Activated CD4-positive, alpha-beta memory T cell treated with anti-CD3 and anti-CD28 coated beads, Interleukin-2, amount 10 ng/mL, durations not matched to agents 7 days and 5 days (primary cell): ENCODE measurements around the gene MYH16. TPM values are rescaled to one million over a fixed set of nuclear protein-coding genes. Genes with fewer than 3 reads are reported as not detected.
A peak's percentile ranks its signal among the peaks of the same experiment; 100 is the strongest.
"Not testable (repeated sequence)": the region's sequence is repeated elsewhere in the genome, so short reads cannot be mapped to it uniquely, and the experiment has no call there.

Experiments
- CTCF ChIA-PET: fragments of 350-600 bp; sonication (Branson Sonifier 250); formaldehyde crosslinking; loops from one replicate; lab custom pipeline; 2021; ENCODE audit warnings: antibody characterized with exemption, inconsistent platforms; lab: Charles Lee
- POLR2A ChIA-PET: fragments of 350-600 bp; sonication (Branson Sonifier 250); formaldehyde crosslinking; loops from one replicate; lab custom pipeline; 2021; ENCODE audit warnings: antibody characterized with exemption; lab: Charles Lee
- DNase-seq: peaks from one replicate; pipeline ENCODE4 v3.0.0-alpha.2; 2020
- H3K27ac Mint-ChIP-seq: one replicate; pipeline ENCODE4 v1.8.0; 2021; ENCODE audit warnings: mild to moderate bottlenecking, mixed read lengths
- H3K27me3 Mint-ChIP-seq: one replicate; pipeline ENCODE4 v1.8.0; 2021; ENCODE audit warnings: mixed read lengths
- H3K36me3 Mint-ChIP-seq: one replicate; pipeline ENCODE4 v1.8.0; 2021; ENCODE audit warnings: low read depth, mixed read lengths
- H3K4me1 Mint-ChIP-seq: one replicate; pipeline ENCODE4 v1.8.0; 2021; ENCODE audit warnings: mixed read lengths
- H3K4me3 Mint-ChIP-seq: one replicate; pipeline ENCODE4 v1.8.0; 2021; ENCODE audit warnings: mild to moderate bottlenecking, mixed read lengths
- H3K9me3 Mint-ChIP-seq: one replicate; pipeline ENCODE4 v1.8.0; 2021; ENCODE audit warnings: mixed read lengths
- total RNA-seq, 2 experiments: library from RNA; stranded (reverse); gene quantifications; one replicate each; pipeline ENCODE4 v1.2.3, GENCODE V29; 2021

The MYH16 gene
- total RNA-seq, 2 experiments from 2014 or later: not detected

- no peak overlapping the region for H3K4me3 Mint-ChIP-seq
- CTCF ChIA-PET: no interaction called here
- DNase-seq: no peak
These were observed 4.6 kb upstream of the MYH16 start for GRCh38 chr7:99267841-99268576.

DNA sequence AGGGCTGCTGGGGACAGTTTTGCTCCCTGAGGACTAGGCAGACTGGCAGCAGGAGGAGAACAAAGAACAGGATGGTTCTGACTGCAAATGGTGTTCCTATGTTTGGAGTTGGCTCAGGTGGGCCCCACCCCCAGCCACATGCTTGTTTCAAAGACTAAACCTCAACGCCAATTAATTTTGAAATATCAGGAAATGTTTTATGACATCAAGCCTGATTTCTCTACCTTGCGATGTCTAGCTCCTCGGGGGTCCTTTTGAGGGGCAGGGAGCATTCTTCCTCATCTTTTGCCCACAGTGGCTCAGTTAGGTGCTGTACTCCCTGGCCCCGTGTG lies 4.1 kb upstream of the MYH16 start:
- no peaks in the 10 kb centered on the region for H3K9me3 Mint-ChIP-seq
- DNase-seq: no peak
- H3K27me3 Mint-ChIP-seq: peaks cover 11% of the 10 kb centered on the region
- H3K36me3 Mint-ChIP-seq: no peaks in the 10 kb centered on the region
- POLR2A ChIA-PET: no interaction called here
- no peak overlapping the region for H3K4me3 Mint-ChIP-seq
- H3K4me1 Mint-ChIP-seq: peaks cover 11% of the 10 kb centered on the region
- H3K27ac Mint-ChIP-seq: no peak overlapping the region
- CTCF ChIA-PET: no interaction called here

More at GRCh38 chr7:99267841-99268576, 4.6 kb upstream of the MYH16 start:
- peaks cover 6% of the 10 kb centered on the region for H3K4me1 Mint-ChIP-seq
- H3K27ac Mint-ChIP-seq: no peak overlapping the region
- H3K27me3 Mint-ChIP-seq: peaks cover 14% of the 10 kb centered on the region
- no peaks in the 10 kb centered on the region for H3K36me3 Mint-ChIP-seq
- POLR2A ChIA-PET: no interaction called here
- H3K9me3 Mint-ChIP-seq: no peaks in the 10 kb centered on the region

DNA sequence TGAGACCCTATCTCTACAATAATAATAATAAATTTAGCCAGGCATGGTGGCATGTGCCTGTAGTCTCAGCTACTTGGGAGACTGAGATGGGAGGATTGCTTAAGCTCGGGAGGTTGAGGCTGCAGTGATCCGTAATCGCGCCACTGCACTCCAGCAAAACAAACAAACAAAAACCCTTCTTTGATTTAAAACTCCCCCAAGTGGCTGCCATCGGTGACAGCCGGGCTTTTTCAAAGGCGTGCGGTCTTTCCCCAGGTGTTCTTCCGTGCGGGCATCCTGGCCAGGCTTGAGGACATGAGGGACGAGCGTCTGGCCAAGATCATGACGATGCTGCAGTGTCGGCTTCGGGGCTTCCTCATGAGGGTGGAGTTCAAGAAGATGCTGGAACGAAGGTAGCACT lies 1.9 kb upstream of the MYH16 start:
- peaks cover 4% of the 10 kb centered on the region for H3K27me3 Mint-ChIP-seq
- CTCF ChIA-PET: interaction anchor here (1.4 kb wide), 1 partner anchor 10 kb away, joined by 3 read pairs; no protein-coding TSS in a partner anchor
- POLR2A ChIA-PET: no interaction called here
- H3K9me3 Mint-ChIP-seq: no peaks in the 10 kb centered on the region
- H3K4me3 Mint-ChIP-seq: no peak overlapping the region
- H3K27ac Mint-ChIP-seq: no peak overlapping the region
- H3K36me3 Mint-ChIP-seq: no peaks in the 10 kb centered on the region
- peaks cover 26% of the 10 kb centered on the region for H3K4me1 Mint-ChIP-seq
- no peak for DNase-seq

GRCh38 chr7:99273561-99273960 lies 922 bp downstream of the MYH16 start:
- H3K4me3 Mint-ChIP-seq, DNase-seq, H3K27me3 Mint-ChIP-seq, H3K9me3 Mint-ChIP-seq, H3K36me3 Mint-ChIP-seq: not testable (repeated sequence)
- Mint-ChIP-seq H3K27ac (peak overlapping the region; percentile 80), H3K4me1 (peaks cover 26% of the 10 kb centered on the region)
- POLR2A ChIA-PET: interaction anchor here (1.3 kb wide), 1 partner anchor 11 kb away, joined by 4 read pairs; no protein-coding TSS in a partner anchor
- CTCF ChIA-PET: interaction anchor here (0.6 kb wide), 2 partner anchors 38 to 65 kb away, joined by 3 read pairs; no protein-coding TSS in a partner anchor

DNA sequence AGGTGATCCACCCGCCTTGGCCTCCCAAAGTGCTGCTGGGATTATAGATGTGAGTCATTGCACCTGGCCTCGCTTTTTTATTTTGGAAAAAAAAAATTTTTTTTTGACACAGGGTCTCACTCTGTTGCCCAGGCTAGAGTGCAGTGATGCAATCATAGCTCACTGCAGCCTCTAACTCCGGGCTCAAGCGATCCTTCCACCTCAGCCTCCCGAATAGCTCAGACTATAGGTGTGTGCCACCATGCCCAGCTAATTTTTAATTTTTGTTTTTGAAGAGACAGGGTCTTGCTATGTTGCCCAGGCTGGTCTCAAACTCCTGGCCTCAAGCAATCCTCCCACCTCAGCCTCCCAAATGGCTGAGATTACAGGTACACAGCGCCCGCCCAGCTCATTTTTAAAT lies 2.3 kb downstream of the MYH16 start:
- not testable (repeated sequence) for H3K36me3 Mint-ChIP-seq, H3K27me3 Mint-ChIP-seq, H3K4me3 Mint-ChIP-seq, H3K27ac Mint-ChIP-seq, H3K9me3 Mint-ChIP-seq, DNase-seq
- H3K4me1 Mint-ChIP-seq: peaks cover 26% of the 10 kb centered on the region
- ChIA-PET POLR2A (interaction anchor here (1.0 kb wide), 1 partner anchor 50 kb away, joined by 4 read pairs; the partner anchor contains the start of gene ARPC1A), CTCF (interaction anchor here (0.5 to 1.6 kb wide), 3 partner anchors 19 to 63 kb away, joined by 3 to 8 read pairs (median 3); no protein-coding TSS in a partner anchor)

- H3K4me3 Mint-ChIP-seq: no peak overlapping the region
- ChIA-PET POLR2A (no interaction called here), CTCF (interaction anchor here (1.6 kb wide), 1 partner anchor 39 kb away, joined by 8 read pairs; no protein-coding TSS in a partner anchor)
- no peaks in the 10 kb centered on the region for H3K9me3 Mint-ChIP-seq
- no peaks in the 10 kb centered on the region for H3K27me3 Mint-ChIP-seq
- peaks cover 26% of the 10 kb centered on the region for H3K4me1 Mint-ChIP-seq
- DNase-seq: no peak
- no peak overlapping the region for H3K27ac Mint-ChIP-seq
- H3K36me3 Mint-ChIP-seq: no peaks in the 10 kb centered on the region
These were observed 2.9 kb downstream of the MYH16 start for GRCh38 chr7:99275496-99275895.

- Mint-ChIP-seq H3K27me3 (no peaks in the 10 kb centered on the region), H3K9me3 (no peaks in the 10 kb centered on the region), H3K27ac (no peak overlapping the region), H3K4me3 (no peak overlapping the region), H3K4me1 (peaks cover 18% of the 10 kb centered on the region), H3K36me3 (no peaks in the 10 kb centered on the region)
- ChIA-PET POLR2A (no interaction called here), CTCF (no interaction called here)
- no peak for DNase-seq
These were observed 5.5 kb downstream of the MYH16 start for GRCh38 chr7:99278180-99278579.

DNA sequence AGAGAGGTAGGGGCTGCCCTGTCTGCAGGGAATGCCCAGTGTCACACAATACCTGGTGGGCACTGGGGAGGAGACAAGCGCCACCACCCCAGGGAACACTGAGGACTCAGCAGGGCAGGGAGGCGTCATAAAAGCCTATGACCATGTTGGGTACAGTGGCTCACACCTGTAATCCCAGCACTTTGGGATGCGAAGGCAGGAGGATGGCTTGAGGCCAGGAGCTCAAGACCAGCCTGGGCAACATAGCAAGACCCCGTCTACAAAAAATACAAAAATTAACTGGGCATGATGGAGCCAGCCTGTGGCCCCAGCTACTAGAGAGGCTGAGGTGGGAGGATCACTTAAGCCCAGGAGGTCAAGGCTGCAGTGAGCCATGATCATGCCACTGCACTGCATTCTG lies 11.5 kb downstream of the MYH16 start:
- POLR2A ChIA-PET: interaction anchor here (1.6 kb wide), 1 partner anchor 10 kb away, joined by 4 read pairs; no protein-coding TSS in a partner anchor
- H3K4me3 Mint-ChIP-seq, CTCF ChIA-PET, H3K4me1 Mint-ChIP-seq, H3K27me3 Mint-ChIP-seq, H3K9me3 Mint-ChIP-seq, H3K27ac Mint-ChIP-seq, H3K36me3 Mint-ChIP-seq, DNase-seq: not testable (repeated sequence)

GRCh38 chr7:99287779-99288534 lies 15.3 kb downstream of the MYH16 start:
- no peak overlapping the region for H3K4me3 Mint-ChIP-seq
- DNase-seq: no peak
- no peaks in the 10 kb centered on the region for H3K27me3 Mint-ChIP-seq
- no peaks in the 10 kb centered on the region for H3K4me1 Mint-ChIP-seq
- ChIA-PET CTCF (no interaction called here), POLR2A (no interaction called here)
- no peaks in the 10 kb centered on the region for H3K9me3 Mint-ChIP-seq
- no peak overlapping the region for H3K27ac Mint-ChIP-seq
- H3K36me3 Mint-ChIP-seq: no peaks in the 10 kb centered on the region

GRCh38 chr7:99289185-99289584 lies 16.5 kb downstream of the MYH16 start:
- Mint-ChIP-seq H3K4me3 (no peak overlapping the region), H3K4me1 (no peaks in the 10 kb centered on the region), H3K36me3 (no peaks in the 10 kb centered on the region), H3K27ac (no peak overlapping the region), H3K9me3 (no peaks in the 10 kb centered on the region), H3K27me3 (no peaks in the 10 kb centered on the region)
- ChIA-PET CTCF (no interaction called here), POLR2A (no interaction called here)
- no peak for DNase-seq

- POLR2A ChIA-PET, H3K36me3 Mint-ChIP-seq, H3K4me3 Mint-ChIP-seq, DNase-seq, H3K27ac Mint-ChIP-seq, CTCF ChIA-PET, H3K27me3 Mint-ChIP-seq, H3K9me3 Mint-ChIP-seq, H3K4me1 Mint-ChIP-seq: not testable (repeated sequence)
These were observed 17.5 kb downstream of the MYH16 start for GRCh38 chr7:99290148-99290547.

DNA sequence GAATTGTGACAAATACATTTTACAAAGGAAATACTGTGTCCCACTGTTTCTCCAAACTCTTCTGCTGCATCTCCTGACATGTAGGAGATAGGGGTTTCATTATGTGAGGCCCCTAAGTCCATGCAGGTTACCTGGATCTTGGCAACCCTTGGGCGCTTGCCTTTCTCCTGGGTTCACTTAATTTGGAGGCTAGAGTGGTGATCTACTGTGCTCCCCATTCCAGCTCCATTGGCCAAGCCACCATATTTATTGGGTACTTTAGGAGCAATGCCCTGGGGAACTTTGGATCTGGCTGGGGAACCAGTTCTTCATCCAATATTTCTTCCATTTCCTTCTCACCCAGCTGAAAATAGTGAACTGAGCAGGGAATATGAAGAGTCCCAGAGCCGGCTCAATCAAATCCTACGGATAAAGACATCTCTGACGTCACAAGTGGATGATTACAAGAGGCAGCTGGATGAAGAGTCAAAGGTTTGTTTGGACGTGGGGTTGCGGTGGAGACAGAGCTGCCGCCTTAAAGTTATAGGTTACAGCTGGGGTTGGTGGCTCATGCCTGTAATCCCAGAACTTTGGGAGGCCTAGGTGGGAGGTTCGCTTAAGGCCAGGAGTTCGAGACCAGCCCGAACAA lies 18.5 kb downstream of the MYH16 start:
- Mint-ChIP-seq H3K4me1 (no peaks in the 10 kb centered on the region), H3K9me3 (no peaks in the 10 kb centered on the region), H3K27me3 (no peaks in the 10 kb centered on the region), H3K4me3 (no peak overlapping the region), H3K36me3 (no peaks in the 10 kb centered on the region), H3K27ac (no peak overlapping the region)
- CTCF ChIA-PET: interaction anchor here (1.4 to 1.6 kb wide), 2 partner anchors 21 to 22 kb away, joined by 3 to 6 read pairs; no protein-coding TSS in a partner anchor
- POLR2A ChIA-PET: no interaction called here
- DNase-seq: no peak

DNA sequence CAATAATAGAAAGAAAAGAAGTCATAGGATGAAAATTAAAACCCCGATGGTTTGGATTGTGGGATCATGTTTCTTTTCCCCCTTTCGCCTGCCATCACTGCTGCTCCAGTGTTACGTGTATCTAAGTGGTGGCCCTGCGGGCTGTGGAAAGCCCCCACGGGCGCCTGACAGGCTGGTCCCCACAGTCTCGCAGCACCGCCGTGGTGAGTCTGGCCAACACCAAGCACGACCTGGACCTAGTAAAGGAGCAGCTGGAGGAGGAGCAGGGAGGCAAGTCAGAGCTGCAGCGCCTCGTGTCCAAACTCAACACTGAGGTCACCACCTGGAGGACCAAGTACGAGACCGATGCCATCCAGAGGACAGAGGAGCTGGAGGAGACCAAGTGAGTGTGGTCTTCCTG lies 19.5 kb downstream of the MYH16 start:
- Mint-ChIP-seq H3K36me3 (no peaks in the 10 kb centered on the region), H3K4me1 (no peaks in the 10 kb centered on the region), H3K27me3 (no peaks in the 10 kb centered on the region), H3K4me3 (no peak overlapping the region), H3K27ac (no peak overlapping the region), H3K9me3 (no peaks in the 10 kb centered on the region)
- ChIA-PET CTCF (interaction anchor here (1.4 to 1.6 kb wide), 2 partner anchors 20 to 21 kb away, joined by 3 to 6 read pairs; no protein-coding TSS in a partner anchor), POLR2A (no interaction called here)
- no peak for DNase-seq
